Effector memory CD8-positive, alpha-beta T cell (primary cell): ENCODE results near the gene TOMM7.

ENCODE experiments used
- ATAC-seq: fragments of 150-1000 bp; cut with Tn5 transposase; replicated peaks from 2 replicates; pipeline ENCODE4 v1.10.0; 2021; ENCODE audit warnings: mild to moderate bottlenecking, moderate library complexity
- DNase-seq, 3 experiments: peaks; one replicate each; pipeline ENCODE4 v3.0.0; 2021
- H3K27ac Mint-ChIP-seq, 2 donors: one replicate each; pipeline ENCODE4 v1.8.0; 2022; ENCODE audit warnings: mild to moderate bottlenecking in 2 of 2, mixed read lengths in 2 of 2, moderate library complexity in 2 of 2
- H3K27me3 Mint-ChIP-seq, 2 donors: one replicate each; pipeline ENCODE4 v1.8.0; 2022; ENCODE audit warnings: mixed read lengths in 2 of 2
- H3K36me3 Mint-ChIP-seq: one replicate; pipeline ENCODE4 v1.8.0; 2022; ENCODE audit warnings: mild to moderate bottlenecking, moderate library complexity, mixed read lengths; ENCODE audit not compliant: insufficient read depth
- H3K4me1 Mint-ChIP-seq, 2 donors: one replicate each; pipeline ENCODE4 v1.8.0; 2022; ENCODE audit warnings: low read depth in 2 of 2, mixed read lengths in 2 of 2
- H3K4me3 Mint-ChIP-seq, 2 donors: one replicate each; pipeline ENCODE4 v1.8.0; 2022; ENCODE audit warnings: mild to moderate bottlenecking in 2 of 2, mixed read lengths in 2 of 2, moderate library complexity in 2 of 2
- H3K9me3 Mint-ChIP-seq, 2 donors: one replicate each; pipeline ENCODE4 v1.8.0; 2022; ENCODE audit warnings: mixed read lengths in 2 of 2

Gene TOMM7

GRCh38 chr7:22826593-22826992 lies 3.9 kb upstream of the TOMM7 start:
- peaks cover 16% of the 10 kb centered on the region for H3K36me3 Mint-ChIP-seq
- H3K4me3 Mint-ChIP-seq, result no peak overlapping the region
- no peak overlapping the region for H3K27ac Mint-ChIP-seq
- H3K4me1 Mint-ChIP-seq, result peaks cover 6 to 10% of the 10 kb centered on the region in 2 donors
- no peaks in the 10 kb centered on the region for H3K9me3 Mint-ChIP-seq
- DNase-seq (no peak), ATAC-seq (no peak)
- peaks cover 24 to 26% of the 10 kb centered on the region in 2 donors for H3K27me3 Mint-ChIP-seq

GRCh38 chr7:22824760-22825159 lies 2.1 kb upstream of the TOMM7 start:
- H3K27me3 Mint-ChIP-seq, result peaks cover 24 to 26% of the 10 kb centered on the region in 2 donors
- H3K4me1 Mint-ChIP-seq, result peaks cover 19 to 20% of the 10 kb centered on the region in 2 donors
- peaks cover 23% of the 10 kb centered on the region for H3K36me3 Mint-ChIP-seq
- ATAC-seq, result no peak
- H3K27ac Mint-ChIP-seq, result no peak overlapping the region
- no peaks in the 10 kb centered on the region for H3K9me3 Mint-ChIP-seq
- no peak for DNase-seq
- no peak overlapping the region for H3K4me3 Mint-ChIP-seq

GRCh38 chr7:22823142-22823497 lies 471 bp upstream of the TOMM7 start:
- H3K27ac Mint-ChIP-seq, result peak overlapping the region; percentile 96 to 99
- H3K4me1 Mint-ChIP-seq, result peaks cover 25 to 29% of the 10 kb centered on the region in 2 donors
- no peak for DNase-seq
- ATAC-seq, result peak; percentile 4
- H3K36me3 Mint-ChIP-seq, result peaks cover 26% of the 10 kb centered on the region
- H3K9me3 Mint-ChIP-seq, result no peaks in the 10 kb centered on the region
- H3K27me3 Mint-ChIP-seq, result peaks cover 24 to 26% of the 10 kb centered on the region in 2 donors
- peak overlapping the region; percentile 92 to 97 for H3K4me3 Mint-ChIP-seq

GRCh38 chr7:22821702-22822485 lies 755 bp downstream of the TOMM7 start:
- no peaks in the 10 kb centered on the region for H3K9me3 Mint-ChIP-seq
- H3K4me1 Mint-ChIP-seq, result peaks cover 25 to 33% of the 10 kb centered on the region in 2 donors
- H3K36me3 Mint-ChIP-seq, result peaks cover 28% of the 10 kb centered on the region
- peak overlapping the region; percentile 96 to 99 for H3K27ac Mint-ChIP-seq
- peaks cover 20 to 24% of the 10 kb centered on the region in 2 donors for H3K27me3 Mint-ChIP-seq
- ATAC-seq, result peak; percentile 3
- peak overlapping the region; percentile 92 to 97 for H3K4me3 Mint-ChIP-seq
- DNase-seq, result no peak

- ATAC-seq (no peak), DNase-seq (no peak)
- peaks cover 33% of the 10 kb centered on the region for H3K36me3 Mint-ChIP-seq
- peaks cover 5 to 10% of the 10 kb centered on the region in 2 donors for H3K27me3 Mint-ChIP-seq
- H3K27ac Mint-ChIP-seq, result peak overlapping the region in 1 of 2 donors; percentile 9
- H3K4me1 Mint-ChIP-seq, result peaks cover 25 to 51% of the 10 kb centered on the region in 2 donors
- peak overlapping the region in 1 of 2 donors; percentile 92 for H3K4me3 Mint-ChIP-seq
- H3K9me3 Mint-ChIP-seq, result no peaks in the 10 kb centered on the region
Measured at GRCh38 chr7:22819476-22819875, 3.2 kb downstream of the TOMM7 start.

GRCh38 chr7:22814261-22815208 lies 8.1 kb downstream of the TOMM7 start:
- Mint-ChIP-seq H3K36me3 (peaks cover 42% of the 10 kb centered on the region), H3K4me1 (peaks cover 4 to 30% of the 10 kb centered on the region in 2 donors), H3K9me3 (no peaks in the 10 kb centered on the region), H3K4me3 (no peak overlapping the region), H3K27ac (peak overlapping the region in 1 of 2 donors; percentile 88), H3K27me3 (no peaks in the 10 kb centered on the region)
- ATAC-seq (no peak), DNase-seq (no peak)

GRCh38 chr7:22812353-22812752 lies 10.3 kb downstream of the TOMM7 start:
- DNase-seq (no peak), ATAC-seq (no peak)
- Mint-ChIP-seq H3K4me3 (no peak overlapping the region), H3K4me1 (peaks cover 0 to 18% of the 10 kb centered on the region in 2 donors), H3K27ac (no peak overlapping the region), H3K9me3 (no peaks in the 10 kb centered on the region), H3K36me3 (peaks cover 36% of the 10 kb centered on the region), H3K27me3 (no peaks in the 10 kb centered on the region)

- DNase-seq (no peak), ATAC-seq (no peak)
- Mint-ChIP-seq H3K4me3 (no peak overlapping the region), H3K4me1 (peaks cover 0 to 18% of the 10 kb centered on the region in 2 donors), H3K27ac (no peak overlapping the region), H3K36me3 (peaks cover 36% of the 10 kb centered on the region), H3K9me3 (no peaks in the 10 kb centered on the region), H3K27me3 (no peaks in the 10 kb centered on the region)
Measured at GRCh38 chr7:22811746-22812280, 10.8 kb downstream of the TOMM7 start.

GRCh38 chr7:22810843-22811242 lies 11.8 kb downstream of the TOMM7 start:
- peak overlapping the region in 1 of 2 donors; percentile 58 for H3K27ac Mint-ChIP-seq

GRCh38 chr7:22809902-22810642 lies 12.6 kb downstream of the TOMM7 start:
- DNase-seq, result no peak
- Mint-ChIP-seq H3K36me3 (peaks cover 32% of the 10 kb centered on the region), H3K4me3 (no peak overlapping the region), H3K27me3 (no peaks in the 10 kb centered on the region), H3K4me1 (peaks cover 0 to 3% of the 10 kb centered on the region in 2 donors), H3K9me3 (no peaks in the 10 kb centered on the region), H3K27ac (peak overlapping the region in 1 of 2 donors; percentile 58)
- ATAC-seq, result no peak

More at GRCh38 chr7:22810843-22811242, 11.8 kb downstream of the TOMM7 start:
- Mint-ChIP-seq H3K27me3 (no peaks in the 10 kb centered on the region), H3K4me3 (no peak overlapping the region), H3K4me1 (peaks cover 0 to 11% of the 10 kb centered on the region in 2 donors), H3K9me3 (no peaks in the 10 kb centered on the region), H3K36me3 (peaks cover 36% of the 10 kb centered on the region)
- no peak for ATAC-seq
- no peak for DNase-seq

- no peak overlapping the region for H3K4me3 Mint-ChIP-seq
Measured at GRCh38 chr7:22808140-22808539, 14.5 kb downstream of the TOMM7 start.

GRCh38 chr7:22806752-22807151 lies 15.9 kb downstream of the TOMM7 start:
- DNase-seq (no peak), ATAC-seq (no peak)
- Mint-ChIP-seq H3K4me3 (no peak overlapping the region), H3K36me3 (peaks cover 5% of the 10 kb centered on the region), H3K4me1 (no peaks in the 10 kb centered on the region), H3K27me3 (peaks cover 0 to 18% of the 10 kb centered on the region in 2 donors), H3K27ac (no peak overlapping the region), H3K9me3 (no peaks in the 10 kb centered on the region)

More at GRCh38 chr7:22808140-22808539, 14.5 kb downstream of the TOMM7 start:
- peaks cover 19% of the 10 kb centered on the region for H3K36me3 Mint-ChIP-seq
- no peaks in the 10 kb centered on the region for H3K4me1 Mint-ChIP-seq
- no peak for ATAC-seq
- H3K27ac Mint-ChIP-seq, result peak overlapping the region in 1 of 2 donors; percentile 15
- H3K27me3 Mint-ChIP-seq, result peaks cover 0 to 9% of the 10 kb centered on the region in 2 donors
- no peaks in the 10 kb centered on the region for H3K9me3 Mint-ChIP-seq
- no peak for DNase-seq

- DNase-seq, result no peak
- no peak for ATAC-seq
- no peak overlapping the region for H3K27ac Mint-ChIP-seq
- no peaks in the 10 kb centered on the region for H3K9me3 Mint-ChIP-seq
- no peaks in the 10 kb centered on the region for H3K36me3 Mint-ChIP-seq
- no peak overlapping the region for H3K4me3 Mint-ChIP-seq
- H3K4me1 Mint-ChIP-seq, result no peaks in the 10 kb centered on the region
- peaks cover 0 to 18% of the 10 kb centered on the region in 2 donors for H3K27me3 Mint-ChIP-seq
Measured at GRCh38 chr7:22805227-22805626, 17.4 kb downstream of the TOMM7 start.
